Glomerular endothelial cell (primary cell): ENCODE measurements around the gene DAZAP2. TPM values are rescaled to one million over a fixed set of nuclear protein-coding genes. Genes with fewer than 3 reads are reported as not detected.

Source experiments
- total RNA-seq: library from RNA; depleted of rRNA; stranded (reverse); fragments of >200 nt; gene quantifications from 2 replicates; pipeline ENCODE4 v1.2.3, GENCODE V29; 2015

DAZAP2 gene
- total RNA-seq, 1 donor from 2014 or later: 248 TPM

Other genes starting within 250 kb of the DAZAP2 start
- gene SLC11A2, start 212.4 kb upstream of the DAZAP2 start, total RNA-seq: 21.2 and 26.6 TPM in 2 replicates
- 28.0 and 34.6 TPM in 2 replicates for gene LETMD1, start 190.5 kb upstream of the DAZAP2 start, total RNA-seq
- gene CSRNP2, start 155.2 kb upstream of the DAZAP2 start, total RNA-seq: 22.4 and 41.3 TPM in 2 replicates
- gene TFCP2, start 65.7 kb upstream of the DAZAP2 start, total RNA-seq: 15.7 and 17.0 TPM in 2 replicates
- 6.7 and 13.2 TPM in 2 replicates for gene POU6F1, start 20.8 kb upstream of the DAZAP2 start, total RNA-seq
- gene SMAGP, start 31.6 kb downstream of the DAZAP2 start, total RNA-seq: 15.4 and 27.2 TPM in 2 replicates
- not detected in 2 replicates for gene BIN2, start 85.3 kb downstream of the DAZAP2 start, total RNA-seq
- gene CELA1, start 107.9 kb downstream of the DAZAP2 start, total RNA-seq: not detected in 2 replicates
- gene GALNT6, start 152.6 kb downstream of the DAZAP2 start, total RNA-seq: 75.1 and 102 TPM in 2 replicates
- 3.1 and 3.4 TPM in 2 replicates for gene SLC4A8, start 186.0 kb downstream of the DAZAP2 start, total RNA-seq